ENCODE measurements around the gene CFI.

DNA sequence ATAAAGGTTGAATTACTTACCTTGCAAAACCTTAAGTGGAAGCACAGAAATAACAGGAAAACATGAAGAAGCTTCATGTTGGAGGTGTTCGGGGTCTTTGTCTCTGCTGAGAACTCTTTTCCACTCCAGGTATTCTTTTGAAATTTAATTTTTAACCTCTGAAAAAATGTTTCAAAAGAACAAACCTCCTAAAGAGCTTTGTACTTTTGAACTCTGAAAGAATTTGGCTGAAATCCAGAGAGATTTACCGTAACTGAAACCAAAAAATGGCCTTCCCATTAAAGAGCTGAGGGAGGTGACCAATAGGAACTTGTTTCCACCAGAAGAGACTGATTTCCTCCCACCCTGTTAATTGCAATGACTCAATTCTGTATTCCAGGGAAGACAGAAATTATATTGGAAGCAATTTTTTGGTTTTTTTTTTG lies at the start of gene CFI:
- TF ChIP-seq CTCF (IDR thresholded peaks at IDR 0.05) (no peak), POLR2A (IDR thresholded peaks at IDR 0.05) (no peak), POLR2AphosphoS5 (IDR thresholded peaks at IDR 0.05) (peak; percentile 41)
